A549 (cell line): ENCODE data around the gene UQCR11. TPM values are rescaled to one million over a fixed set of nuclear protein-coding genes. Genes with fewer than 3 reads are reported as not detected.
A peak's percentile ranks its signal among the peaks of the same experiment; 100 is the strongest.

Source experiments
- ATAC-seq, 2 experiments: fragments of 200-7000 bp in 1 of 2; fragments of >200 bp in 1 of 2; cut with Nextera tagmentation in 1 of 2; cut with Tn5 transposase in 1 of 2; 3 replicates each; pipeline versions ENCODE4 v1.8.0 to v1.9.1; 2018 to 2020; ENCODE audit warnings: mild to moderate bottlenecking in 1 of 2, moderate library complexity in 1 of 2
- CTCF ChIA-PET: fragments of 300-600 bp; sonication (Branson Sonifier 250); formaldehyde crosslinking; extraction: SDS; loops from one replicate; lab custom pipeline; 2021; ENCODE audit warnings: antibody characterized with exemption, inconsistent platforms; lab: Yijun Ruan, JAX
- POLR2A ChIA-PET: fragments of 350-600 bp; formaldehyde crosslinking; extraction: SDS; loops from one replicate; lab custom pipeline; 2021; ENCODE audit warnings: antibody characterized with exemption, inconsistent platforms; lab: Yijun Ruan, JAX
- DNase-seq, 2 experiments: peaks; one replicate each; pipeline versions ENCODE4 v3.0.0 to v3.0.0-alpha.2; 2011 to 2016; ENCODE audit warnings: low read depth in 1 of 2, low spot score in 1 of 2
- FAIRE-seq: peaks from 2 replicates; lab custom pipeline; 2011; peaks lifted over from hg19 to GRCh38; lab: Jason Lieb, UNC
- H3K27ac ChIP-seq, 2 experiments: fragments of >200 bp; sonication (Bioruptor Twin); formaldehyde crosslinking; 3 replicates each; pipeline ENCODE4 v1.5.1; 2016 to 2017
- H3K4me1 ChIP-seq: fragments of >200 bp; sonication (Bioruptor Twin); formaldehyde crosslinking; 3 replicates; pipeline ENCODE4 v1.6.1; 2016
- H3K4me2 ChIP-seq: fragments of >200 bp; sonication (Bioruptor Twin); formaldehyde crosslinking; 3 replicates; pipeline ENCODE4 v1.6.1; 2016
- H3K4me3 ChIP-seq: fragments of >200 bp; sonication (Bioruptor Twin); formaldehyde crosslinking; 3 replicates; pipeline ENCODE4 v1.5.1; 2016
- H3K9me3 ChIP-seq: fragments of >200 bp; sonication (Bioruptor Twin); formaldehyde crosslinking; 3 replicates; pipeline ENCODE4 v1.6.1; 2016
- BHLHE40 ChIP-seq: IDR thresholded peaks from 2 replicates; pipeline ENCODE4 v1.6.1; 2012; ENCODE audit warnings: low read depth, low read length, inconsistent platforms
- FOSB ChIP-seq: fragments of 250-450 bp; sonication (Bioruptor Pico); IDR thresholded peaks from 2 replicates; pipeline ENCODE4 v1.5.0; 2020; ENCODE audit warnings: mild to moderate bottlenecking, moderate library complexity
- FOXS1 ChIP-seq: fragments of 250-450 bp; sonication (Bioruptor Pico); IDR thresholded peaks from 2 replicates; pipeline ENCODE4 v1.5.0; 2020; ENCODE audit warnings: mild to moderate bottlenecking, moderate library complexity
- GATA3 ChIP-seq: IDR thresholded peaks from 2 replicates; pipeline ENCODE4 v1.6.1; 2012; ENCODE audit warnings: borderline replicate concordance
- HOXB13 ChIP-seq: fragments of 250-450 bp; sonication (Bioruptor Pico); IDR thresholded peaks from 2 replicates; pipeline ENCODE4 v1.5.0; 2020; ENCODE audit warnings: low read depth, mild to moderate bottlenecking, moderate library complexity
- JUNB ChIP-seq: fragments of >200 bp; sonication (Bioruptor Twin); formaldehyde crosslinking; IDR thresholded peaks from 2 replicates; pipeline ENCODE4 v1.6.1; 2016
- KDM1A ChIP-seq: fragments of 200-600 bp; sonication (generic); IDR thresholded peaks from 2 replicates; pipeline ENCODE4 v1.6.1; 2016; ENCODE audit warnings: low read depth, mild to moderate bottlenecking
- KDM5A ChIP-seq: fragments of 200-600 bp; sonication (generic); IDR thresholded peaks from 2 replicates; pipeline ENCODE4 v1.6.1; 2016; ENCODE audit warnings: antibody characterized with exemption, mild to moderate bottlenecking
- MAZ ChIP-seq: fragments of 150-350 bp; IDR thresholded peaks from 2 replicates; pipeline ENCODE4 v1.6.1; 2014; ENCODE audit warnings: antibody characterized with exemption, low read depth, low read length, borderline replicate concordance
- NPAS2 ChIP-seq: fragments of 250-450 bp; sonication (Bioruptor Pico); IDR thresholded peaks from 2 replicates; pipeline ENCODE4 v1.8.0; 2022; ENCODE audit warnings: mild to moderate bottlenecking, moderate library complexity, borderline replicate concordance
- RFX5 ChIP-seq: fragments of 450-650 bp; IDR thresholded peaks from 2 replicates; pipeline ENCODE4 v1.7.1; 2014; ENCODE audit warnings: antibody characterized with exemption, mild to moderate bottlenecking, moderate library complexity
- SMC3 ChIP-seq: fragments of >200 bp; sonication (Bioruptor Twin); formaldehyde crosslinking; IDR thresholded peaks from 3 replicates; pipeline ENCODE4 v1.6.1; 2018; ENCODE audit warnings: inconsistent platforms
- WGBS: methylation state at CpG from one replicate; pipeline ENCODE4 v1.1.6; 2017; ENCODE audit errors: missing lambda C conversion rate; 5-methylcytosine and 5-hydroxymethylcytosine counted together
- polyA plus RNA-seq, 4 experiments: library from polyadenylated mRNA; depleted of rRNA in 3 of 4; stranded (reverse); fragments of >200 nt; fragmentation: RNase III in 1 of 4; extraction: RNeasy Plus Mini Kit Qiagen cat#74134 plus additional on column Dnase treatment in 1 of 4; gene quantifications; 2 replicates in 3 of 4; 3 replicates in 1 of 4; pipeline ENCODE4 v1.2.3, GENCODE V29; 2011 to 2017
- TF ChIP-seq, protein P1 (sequence below): fragments of 200-600 bp; sonication (generic); IDR thresholded peaks from 2 replicates; pipeline ENCODE4 v1.6.1; 2016; ENCODE audit warnings: antibody characterized with exemption, mild to moderate bottlenecking, moderate library complexity
- TF ChIP-seq, protein P2 (sequence below): fragments of 250-450 bp; sonication (Bioruptor Pico); IDR thresholded peaks from 2 replicates; pipeline ENCODE4 v1.5.0; 2020; ENCODE audit warnings: low read depth, mild to moderate bottlenecking, moderate library complexity
- TF ChIP-seq, protein P3 (sequence below): IDR thresholded peaks from 2 replicates; pipeline ENCODE4 v1.6.1; 2012; ENCODE audit warnings: low read depth, borderline replicate concordance
- TF ChIP-seq, protein P4 (sequence below): IDR thresholded peaks from 2 replicates; pipeline ENCODE4 v1.6.1; 2012
- TF ChIP-seq, protein P5 (sequence below): IDR thresholded peaks from 2 replicates; pipeline ENCODE4 v1.6.1; 2012

The UQCR11 gene
- polyA plus RNA-seq, 2 of the 4 experiments (the other 2 are of a cell fraction), result 111 to 152 TPM

DNA sequence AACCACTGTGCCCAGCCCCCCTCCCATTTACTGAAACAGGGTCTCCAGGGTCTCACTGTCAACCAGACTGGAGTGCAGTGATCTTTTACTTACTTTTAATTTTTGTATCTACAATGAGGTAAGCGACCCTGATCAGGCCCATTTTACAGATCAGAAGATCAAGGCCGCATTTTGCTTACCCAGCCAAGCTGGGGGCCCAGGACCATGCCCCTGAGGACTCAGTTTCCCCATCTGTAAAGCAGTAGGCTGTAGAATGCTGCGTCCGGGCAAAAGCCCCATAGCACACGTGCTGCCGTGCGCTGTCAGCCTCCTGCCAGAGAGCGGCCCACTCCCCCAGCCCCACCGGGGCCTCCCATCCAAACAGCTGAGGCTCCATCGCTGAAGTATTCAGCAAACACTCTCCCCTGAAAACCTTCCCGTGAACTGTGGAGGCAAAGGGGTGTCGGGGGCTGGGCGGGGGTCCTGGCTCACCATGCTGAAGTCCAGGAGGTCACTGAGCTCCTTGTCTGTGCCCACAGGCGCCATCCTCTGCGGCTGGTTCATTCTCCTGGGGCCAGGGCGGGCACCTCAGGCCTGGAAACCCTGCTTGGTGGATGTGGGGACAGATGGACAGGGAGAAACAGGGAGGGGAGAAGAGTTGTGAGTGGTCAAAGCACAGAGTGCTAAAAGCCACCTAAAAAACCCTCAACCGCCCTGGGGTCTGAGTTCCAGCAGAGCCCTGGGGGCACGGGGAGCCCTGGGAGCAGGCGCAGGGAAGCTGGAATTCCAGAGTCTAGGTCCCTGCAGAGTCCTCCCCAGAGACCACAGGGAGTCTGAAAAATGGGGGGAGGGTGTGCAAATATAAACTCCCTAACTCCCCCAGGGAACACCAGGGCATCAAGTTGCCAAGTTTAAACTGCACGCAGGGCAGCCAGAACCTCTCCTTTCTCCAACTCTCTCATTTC lies 44.7 kb upstream of the UQCR11 start:
- no peak for ATAC-seq
- CTCF ChIA-PET, result interaction anchor here (0.7 to 1.6 kb wide), 5 partner anchors 23 to 205 kb away, joined by 3 to 8 read pairs (median 3); partner anchors contain the start of gene UQCR11
- DNase-seq, result no peak
- Histone ChIP-seq H3K27ac (peak overlapping the region; percentile 98 to 100; a peak in 4 of 6 replicates), H3K4me3 (no peak overlapping the region), H3K4me1 (peaks cover 9% of the 10 kb centered on the region), H3K4me2 (peak overlapping the region; percentile 98), H3K9me3 (no peaks in the 10 kb centered on the region)
- 86% methylated on average over 13 of the region's 20 CpGs for WGBS
- FAIRE-seq, result no peak
- no peak for TF ChIP-seq JUNB
- peak; percentile 52; the same call in 1 of the 2 replicates for TF ChIP-seq KDM1A
- POLR2A ChIA-PET, result no interaction called here

DNA sequence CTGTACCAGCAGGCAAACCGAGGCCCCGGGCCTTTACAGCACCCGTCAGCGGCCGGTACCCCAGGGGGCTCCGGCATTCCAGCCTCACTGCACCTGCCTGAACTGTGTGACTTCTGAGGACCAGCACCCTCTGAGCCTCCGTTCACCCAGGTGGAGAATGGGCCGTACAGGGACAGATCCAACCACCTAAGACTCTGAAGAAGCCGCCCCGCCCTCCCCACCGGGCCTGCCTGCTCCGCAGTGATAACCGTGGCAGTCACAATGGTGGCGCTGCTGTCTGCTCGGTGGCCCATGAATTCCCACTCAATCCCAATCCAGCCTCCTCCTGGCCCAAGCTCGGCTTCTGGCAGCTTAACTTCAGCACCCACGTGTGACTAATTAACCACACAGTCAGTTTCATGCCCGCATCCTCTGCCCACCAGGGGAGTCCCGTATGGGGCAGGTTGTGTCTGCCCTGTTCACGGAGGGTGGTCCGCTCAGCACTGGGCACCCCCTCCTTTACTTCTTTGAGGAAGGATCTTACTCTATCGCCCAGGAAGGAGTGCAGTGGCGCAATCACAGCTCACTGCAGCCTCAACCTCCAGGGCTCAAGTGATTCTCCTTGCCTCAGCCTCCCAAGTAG lies 43.8 kb upstream of the UQCR11 start:
- FAIRE-seq, result no peak
- H3K4me1 ChIP-seq, result peaks cover 9% of the 10 kb centered on the region
- WGBS, result 92% methylated on average over 3 of the region's 23 CpGs
- no peak overlapping the region for H3K4me2 ChIP-seq
- no peak for DNase-seq
- ChIA-PET POLR2A (no interaction called here), CTCF (interaction anchor here (1.3 to 1.6 kb wide), 3 partner anchors 24 to 204 kb away, joined by 3 to 8 read pairs (median 4); no protein-coding TSS in a partner anchor)
- no peak overlapping the region for H3K4me3 ChIP-seq
- no peak overlapping the region for H3K27ac ChIP-seq
- H3K9me3 ChIP-seq, result no peaks in the 10 kb centered on the region
- ATAC-seq, result no peak
- no peak for TF ChIP-seq HOXB13
- TF ChIP-seq NPAS2 (CRISPR knock-in tag), result no peak
- no peak for TF ChIP-seq BHLHE40
- TF ChIP-seq, protein P1, sequence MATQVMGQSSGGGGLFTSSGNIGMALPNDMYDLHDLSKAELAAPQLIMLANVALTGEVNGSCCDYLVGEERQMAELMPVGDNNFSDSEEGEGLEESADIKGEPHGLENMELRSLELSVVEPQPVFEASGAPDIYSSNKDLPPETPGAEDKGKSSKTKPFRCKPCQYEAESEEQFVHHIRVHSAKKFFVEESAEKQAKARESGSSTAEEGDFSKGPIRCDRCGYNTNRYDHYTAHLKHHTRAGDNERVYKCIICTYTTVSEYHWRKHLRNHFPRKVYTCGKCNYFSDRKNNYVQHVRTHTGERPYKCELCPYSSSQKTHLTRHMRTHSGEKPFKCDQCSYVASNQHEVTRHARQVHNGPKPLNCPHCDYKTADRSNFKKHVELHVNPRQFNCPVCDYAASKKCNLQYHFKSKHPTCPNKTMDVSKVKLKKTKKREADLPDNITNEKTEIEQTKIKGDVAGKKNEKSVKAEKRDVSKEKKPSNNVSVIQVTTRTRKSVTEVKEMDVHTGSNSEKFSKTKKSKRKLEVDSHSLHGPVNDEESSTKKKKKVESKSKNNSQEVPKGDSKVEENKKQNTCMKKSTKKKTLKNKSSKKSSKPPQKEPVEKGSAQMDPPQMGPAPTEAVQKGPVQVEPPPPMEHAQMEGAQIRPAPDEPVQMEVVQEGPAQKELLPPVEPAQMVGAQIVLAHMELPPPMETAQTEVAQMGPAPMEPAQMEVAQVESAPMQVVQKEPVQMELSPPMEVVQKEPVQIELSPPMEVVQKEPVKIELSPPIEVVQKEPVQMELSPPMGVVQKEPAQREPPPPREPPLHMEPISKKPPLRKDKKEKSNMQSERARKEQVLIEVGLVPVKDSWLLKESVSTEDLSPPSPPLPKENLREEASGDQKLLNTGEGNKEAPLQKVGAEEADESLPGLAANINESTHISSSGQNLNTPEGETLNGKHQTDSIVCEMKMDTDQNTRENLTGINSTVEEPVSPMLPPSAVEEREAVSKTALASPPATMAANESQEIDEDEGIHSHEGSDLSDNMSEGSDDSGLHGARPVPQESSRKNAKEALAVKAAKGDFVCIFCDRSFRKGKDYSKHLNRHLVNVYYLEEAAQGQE, result no peak
- TF ChIP-seq, protein P2, sequence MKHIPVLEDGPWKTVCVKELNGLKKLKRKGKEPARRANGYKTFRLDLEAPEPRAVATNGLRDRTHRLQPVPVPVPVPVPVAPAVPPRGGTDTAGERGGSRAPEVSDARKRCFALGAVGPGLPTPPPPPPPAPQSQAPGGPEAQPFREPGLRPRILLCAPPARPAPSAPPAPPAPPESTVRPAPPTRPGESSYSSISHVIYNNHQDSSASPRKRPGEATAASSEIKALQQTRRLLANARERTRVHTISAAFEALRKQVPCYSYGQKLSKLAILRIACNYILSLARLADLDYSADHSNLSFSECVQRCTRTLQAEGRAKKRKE (CRISPR knock-in tag), result no peak

DNA sequence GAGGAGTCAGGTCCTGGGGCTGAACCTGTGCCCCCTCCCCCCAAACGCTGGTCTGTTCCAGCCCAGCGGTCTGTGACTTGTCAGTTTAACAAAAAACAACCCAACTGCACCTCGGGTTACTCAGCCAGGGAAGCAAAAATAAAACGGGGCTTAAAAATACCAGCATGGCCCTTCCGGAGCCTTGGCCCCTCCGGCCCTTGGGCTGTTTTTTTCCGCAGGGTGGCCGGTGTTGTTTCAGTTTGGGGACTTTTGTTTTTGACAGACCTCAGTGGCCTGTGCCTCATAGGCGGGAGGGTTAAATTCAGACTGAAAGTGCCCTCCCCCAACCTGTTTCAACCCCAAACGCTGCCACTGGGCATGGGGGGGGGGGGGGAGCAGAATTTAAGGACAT lies 43.2 kb upstream of the UQCR11 start:
- H3K4me3 ChIP-seq, result no peak overlapping the region
- POLR2A ChIA-PET, result no interaction called here
- DNase-seq, result no peak
- CTCF ChIA-PET, result no interaction called here
- H3K27ac ChIP-seq, result no peak overlapping the region
- H3K4me2 ChIP-seq, result no peak overlapping the region
- 75% methylated on average over 10 of the region's 10 CpGs for WGBS
- peaks cover 9% of the 10 kb centered on the region for H3K4me1 ChIP-seq
- ATAC-seq, result no peak
- TF ChIP-seq SMC3 (no peak), GATA3 (no peak), MAZ (no peak), KDM5A (no peak), FOSB (CRISPR knock-in tag) (no peak), RFX5 (no peak), FOXS1 (CRISPR knock-in tag) (no peak)
- TF ChIP-seq, protein P3, sequence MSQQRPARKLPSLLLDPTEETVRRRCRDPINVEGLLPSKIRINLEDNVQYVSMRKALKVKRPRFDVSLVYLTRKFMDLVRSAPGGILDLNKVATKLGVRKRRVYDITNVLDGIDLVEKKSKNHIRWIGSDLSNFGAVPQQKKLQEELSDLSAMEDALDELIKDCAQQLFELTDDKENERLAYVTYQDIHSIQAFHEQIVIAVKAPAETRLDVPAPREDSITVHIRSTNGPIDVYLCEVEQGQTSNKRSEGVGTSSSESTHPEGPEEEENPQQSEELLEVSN, result no peak
- TF ChIP-seq, protein P4, sequence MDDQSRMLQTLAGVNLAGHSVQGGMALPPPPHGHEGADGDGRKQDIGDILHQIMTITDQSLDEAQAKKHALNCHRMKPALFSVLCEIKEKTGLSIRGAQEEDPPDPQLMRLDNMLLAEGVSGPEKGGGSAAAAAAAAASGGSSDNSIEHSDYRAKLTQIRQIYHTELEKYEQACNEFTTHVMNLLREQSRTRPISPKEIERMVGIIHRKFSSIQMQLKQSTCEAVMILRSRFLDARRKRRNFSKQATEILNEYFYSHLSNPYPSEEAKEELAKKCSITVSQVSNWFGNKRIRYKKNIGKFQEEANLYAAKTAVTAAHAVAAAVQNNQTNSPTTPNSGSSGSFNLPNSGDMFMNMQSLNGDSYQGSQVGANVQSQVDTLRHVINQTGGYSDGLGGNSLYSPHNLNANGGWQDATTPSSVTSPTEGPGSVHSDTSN, result no peak
- TF ChIP-seq, protein P5, sequence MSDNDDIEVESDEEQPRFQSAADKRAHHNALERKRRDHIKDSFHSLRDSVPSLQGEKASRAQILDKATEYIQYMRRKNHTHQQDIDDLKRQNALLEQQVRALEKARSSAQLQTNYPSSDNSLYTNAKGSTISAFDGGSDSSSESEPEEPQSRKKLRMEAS, result no peak
- H3K9me3 ChIP-seq, result no peaks in the 10 kb centered on the region
- no peak for FAIRE-seq
